ENCODE data around the gene RAB7A. TPM values are rescaled to one million over a fixed set of nuclear protein-coding genes. Genes with fewer than 3 reads are reported as not detected.

RAB7A gene
- total RNA-seq, 4 donors from 2014 or later: 91.6 to 210 (median 126) TPM

DNA sequence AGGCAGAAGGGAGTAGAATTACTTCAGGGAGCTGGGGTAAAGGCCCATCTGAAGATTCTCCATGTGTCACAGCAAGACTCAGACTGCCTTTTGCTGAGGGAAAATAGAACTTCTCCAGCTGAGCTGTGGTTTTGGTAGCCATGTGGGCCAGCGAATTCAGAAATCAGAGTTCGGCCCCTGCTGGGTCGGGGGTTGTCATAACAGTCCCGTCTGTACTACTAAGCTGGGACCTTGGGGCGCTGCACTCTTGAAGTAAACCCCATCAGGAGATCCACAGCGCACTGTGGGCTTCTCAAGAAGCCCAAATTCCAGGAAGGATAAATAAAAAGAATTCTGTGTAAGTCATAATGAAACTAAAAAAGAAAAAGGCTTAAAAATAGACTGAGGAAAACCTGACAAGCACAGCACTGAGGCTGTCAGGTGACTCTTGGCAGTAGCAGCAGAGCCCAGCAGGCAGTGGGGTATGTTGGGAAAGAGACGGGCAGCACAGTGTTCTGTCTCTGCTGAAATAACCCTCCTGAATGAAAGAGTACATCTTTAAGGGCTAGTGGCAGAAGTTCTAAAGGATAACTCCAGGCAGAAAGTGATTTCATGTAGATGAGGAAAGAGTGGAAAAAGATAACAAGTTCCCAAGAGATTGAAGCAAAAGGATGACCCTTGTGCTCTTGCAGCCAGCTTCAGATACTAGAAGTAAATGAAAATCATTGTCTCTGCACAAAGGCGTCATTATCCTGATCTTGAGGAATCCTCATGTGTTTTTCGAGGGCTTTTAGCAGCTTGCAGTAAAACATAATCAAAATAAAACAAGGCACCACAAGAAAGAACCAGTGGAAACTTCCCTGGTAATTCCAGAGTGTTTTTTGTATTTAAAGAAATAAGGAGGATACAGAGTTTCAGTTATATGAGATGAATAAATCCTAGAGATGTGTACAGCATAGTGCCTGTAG, 74.5 kb downstream of the RAB7A start:
- TF ChIP-seq, protein P1, sequence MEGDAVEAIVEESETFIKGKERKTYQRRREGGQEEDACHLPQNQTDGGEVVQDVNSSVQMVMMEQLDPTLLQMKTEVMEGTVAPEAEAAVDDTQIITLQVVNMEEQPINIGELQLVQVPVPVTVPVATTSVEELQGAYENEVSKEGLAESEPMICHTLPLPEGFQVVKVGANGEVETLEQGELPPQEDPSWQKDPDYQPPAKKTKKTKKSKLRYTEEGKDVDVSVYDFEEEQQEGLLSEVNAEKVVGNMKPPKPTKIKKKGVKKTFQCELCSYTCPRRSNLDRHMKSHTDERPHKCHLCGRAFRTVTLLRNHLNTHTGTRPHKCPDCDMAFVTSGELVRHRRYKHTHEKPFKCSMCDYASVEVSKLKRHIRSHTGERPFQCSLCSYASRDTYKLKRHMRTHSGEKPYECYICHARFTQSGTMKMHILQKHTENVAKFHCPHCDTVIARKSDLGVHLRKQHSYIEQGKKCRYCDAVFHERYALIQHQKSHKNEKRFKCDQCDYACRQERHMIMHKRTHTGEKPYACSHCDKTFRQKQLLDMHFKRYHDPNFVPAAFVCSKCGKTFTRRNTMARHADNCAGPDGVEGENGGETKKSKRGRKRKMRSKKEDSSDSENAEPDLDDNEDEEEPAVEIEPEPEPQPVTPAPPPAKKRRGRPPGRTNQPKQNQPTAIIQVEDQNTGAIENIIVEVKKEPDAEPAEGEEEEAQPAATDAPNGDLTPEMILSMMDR (IDR thresholded peaks at IDR 0.05; ENCODE audit: low read depth): no peak

DNA sequence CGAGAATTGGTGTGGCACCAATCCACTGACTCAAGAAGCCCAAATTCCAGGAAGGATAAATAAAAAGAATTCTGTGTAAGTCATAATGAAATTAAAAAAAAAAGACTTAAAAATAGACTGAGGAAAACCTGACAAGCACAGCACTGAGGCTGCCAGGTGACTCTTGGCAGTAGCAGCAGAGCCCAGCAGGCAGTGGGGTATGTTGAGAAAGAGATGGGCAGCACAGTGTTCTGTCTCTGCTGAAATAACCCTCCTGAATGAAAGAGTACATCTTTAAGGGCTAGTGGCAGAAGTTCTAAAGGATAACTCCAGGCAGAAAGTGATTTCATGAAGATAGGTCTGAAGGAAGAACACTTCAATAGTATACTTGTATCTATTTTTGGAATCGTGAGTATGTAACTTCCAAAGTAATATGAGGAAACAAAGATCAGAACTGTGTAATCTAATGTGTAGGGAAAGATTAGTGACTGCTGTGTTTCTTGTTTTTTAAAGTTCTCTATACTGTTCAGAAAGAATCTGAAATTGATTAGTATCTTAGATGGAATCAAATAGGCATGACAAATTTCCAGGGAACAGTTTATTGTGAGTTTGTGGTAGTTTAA, 75.9 kb downstream of the RAB7A start:
- TF ChIP-seq, protein P1 (IDR thresholded peaks at IDR 0.05; ENCODE audit: low read depth): no peak

DNA sequence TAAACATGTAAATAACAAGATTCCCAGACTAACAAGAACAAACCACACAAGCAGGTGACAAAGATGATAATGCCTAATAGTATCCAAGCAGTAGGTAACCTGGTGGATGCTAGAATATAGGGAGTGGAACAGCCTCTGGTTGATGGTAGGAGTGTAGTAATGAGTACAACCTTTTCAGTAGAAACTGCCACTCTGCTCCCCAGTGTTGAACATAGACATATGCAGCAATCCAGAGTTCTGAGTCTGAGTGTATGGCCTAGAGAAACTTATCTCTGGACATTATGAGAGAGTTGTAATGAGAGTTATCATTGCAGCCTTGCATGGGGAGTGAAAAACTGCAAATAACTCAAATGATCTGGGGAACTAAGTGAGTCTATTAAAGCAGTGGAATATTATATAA, 77.3 kb downstream of the RAB7A start:
- TF ChIP-seq, protein P1 (IDR thresholded peaks at IDR 0.05; ENCODE audit: low read depth): no peak

DNA sequence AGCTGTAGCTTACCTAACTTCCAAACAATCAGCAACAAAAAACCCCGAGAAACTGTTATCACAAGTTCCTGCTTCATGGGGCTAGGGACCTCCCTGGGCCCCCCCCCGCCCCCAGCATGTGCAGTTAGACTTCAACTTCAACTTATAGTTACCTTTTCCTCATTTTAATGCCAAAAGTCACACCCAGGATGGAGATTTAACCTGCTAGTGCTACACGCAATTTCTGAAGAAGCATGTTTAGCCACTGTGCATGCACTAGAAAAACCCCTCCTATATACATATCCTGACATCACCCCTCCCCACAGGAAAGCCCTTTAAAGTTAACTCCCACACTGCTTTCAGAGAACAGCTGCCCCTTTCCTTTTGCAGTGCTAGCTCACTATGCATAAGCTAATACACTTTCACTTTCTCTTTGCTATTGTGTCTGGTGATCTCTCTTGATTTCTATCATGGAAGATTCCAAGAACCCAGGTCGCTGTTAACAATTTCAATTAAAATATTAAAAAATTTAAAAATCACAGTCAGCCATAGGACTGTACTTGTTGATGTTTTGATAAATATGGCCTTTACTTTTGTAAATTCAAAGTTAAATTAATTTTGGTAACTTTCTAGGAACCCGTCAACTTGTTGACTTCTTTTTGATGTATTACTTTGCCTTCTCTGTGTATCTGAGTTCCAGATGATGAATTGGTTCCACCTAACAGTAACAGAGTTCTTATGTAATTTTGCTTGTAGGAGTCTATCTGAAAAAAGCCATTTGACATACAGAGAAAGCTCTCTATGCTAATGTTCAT, 78.2 kb downstream of the RAB7A start:
- TF ChIP-seq, protein P1 (IDR thresholded peaks at IDR 0.05; ENCODE audit: low read depth): no peak

DNA sequence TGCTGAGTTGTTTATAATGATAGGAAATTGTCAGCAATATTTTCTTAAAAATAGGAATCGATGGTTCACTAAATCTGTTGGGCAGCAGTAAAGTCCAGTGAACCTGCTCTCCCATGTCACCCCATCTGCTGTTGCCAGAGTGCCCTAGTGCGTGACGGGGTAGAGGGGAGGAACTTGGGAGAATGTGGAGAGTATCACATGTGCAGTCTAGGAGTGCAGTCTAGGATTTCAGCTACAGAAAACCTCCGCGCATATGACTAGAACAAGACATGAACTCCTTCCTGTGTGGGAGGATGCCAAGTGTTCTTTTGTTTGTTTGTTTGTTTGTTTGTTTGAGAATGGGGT, 78.8 kb downstream of the RAB7A start:
- TF ChIP-seq, protein P1 (IDR thresholded peaks at IDR 0.05; ENCODE audit: low read depth): no peak

DNA sequence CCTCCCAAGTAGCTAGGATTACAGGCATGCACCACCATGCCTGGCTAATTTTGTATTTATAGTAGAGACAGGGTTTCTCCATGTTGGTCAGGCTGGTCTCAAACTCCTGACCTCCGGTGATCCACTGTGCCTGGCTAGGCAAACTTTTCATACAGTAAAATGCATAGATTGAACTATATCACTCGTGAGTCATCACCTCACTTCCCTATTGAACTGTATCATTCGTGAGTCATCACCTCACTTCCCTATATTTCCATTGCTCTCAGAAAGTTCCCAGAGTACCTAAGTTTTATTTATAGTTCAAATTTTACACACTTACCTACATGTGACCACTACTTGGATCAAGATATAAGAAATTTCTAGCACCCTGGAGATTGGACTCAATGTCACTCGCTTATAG, 79.8 kb downstream of the RAB7A start:
- TF ChIP-seq, protein P1 (IDR thresholded peaks at IDR 0.05; ENCODE audit: low read depth): no peak

DNA sequence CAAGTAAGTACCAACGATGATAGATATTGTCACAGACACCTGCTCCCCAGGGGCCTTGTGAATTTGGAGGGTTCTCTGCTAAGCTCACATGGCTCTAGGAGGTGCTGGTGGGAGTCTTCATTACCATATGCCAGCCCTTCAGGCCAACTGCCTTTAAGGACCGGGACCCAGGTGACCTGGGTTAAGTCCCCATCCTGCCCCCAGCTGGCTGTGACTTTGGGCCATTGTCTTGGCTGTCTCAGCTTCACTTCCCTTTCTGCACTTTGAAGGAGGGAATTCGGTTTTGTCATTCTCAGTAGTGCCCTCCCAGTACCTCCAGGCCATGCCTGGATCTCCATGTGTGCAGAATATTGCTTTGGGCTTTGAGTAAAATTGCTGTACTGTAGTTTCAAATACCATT, 80.6 kb downstream of the RAB7A start:
- TF ChIP-seq, protein P1 (IDR thresholded peaks at IDR 0.05; ENCODE audit: low read depth): no peak
